GM19043 (cell line): ENCODE results near the gene AK8.

Experiments used
- ATAC-seq: cut with Tn5 transposase; IDR thresholded peaks from one replicate; pipeline ENCODE4 v1.9.1; 2021; ENCODE audit warnings: low read depth; ENCODE audit not compliant: unreplicated experiment

Gene AK8, protein sequence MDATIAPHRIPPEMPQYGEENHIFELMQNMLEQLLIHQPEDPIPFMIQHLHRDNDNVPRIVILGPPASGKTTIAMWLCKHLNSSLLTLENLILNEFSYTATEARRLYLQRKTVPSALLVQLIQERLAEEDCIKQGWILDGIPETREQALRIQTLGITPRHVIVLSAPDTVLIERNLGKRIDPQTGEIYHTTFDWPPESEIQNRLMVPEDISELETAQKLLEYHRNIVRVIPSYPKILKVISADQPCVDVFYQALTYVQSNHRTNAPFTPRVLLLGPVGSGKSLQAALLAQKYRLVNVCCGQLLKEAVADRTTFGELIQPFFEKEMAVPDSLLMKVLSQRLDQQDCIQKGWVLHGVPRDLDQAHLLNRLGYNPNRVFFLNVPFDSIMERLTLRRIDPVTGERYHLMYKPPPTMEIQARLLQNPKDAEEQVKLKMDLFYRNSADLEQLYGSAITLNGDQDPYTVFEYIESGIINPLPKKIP

DNA sequence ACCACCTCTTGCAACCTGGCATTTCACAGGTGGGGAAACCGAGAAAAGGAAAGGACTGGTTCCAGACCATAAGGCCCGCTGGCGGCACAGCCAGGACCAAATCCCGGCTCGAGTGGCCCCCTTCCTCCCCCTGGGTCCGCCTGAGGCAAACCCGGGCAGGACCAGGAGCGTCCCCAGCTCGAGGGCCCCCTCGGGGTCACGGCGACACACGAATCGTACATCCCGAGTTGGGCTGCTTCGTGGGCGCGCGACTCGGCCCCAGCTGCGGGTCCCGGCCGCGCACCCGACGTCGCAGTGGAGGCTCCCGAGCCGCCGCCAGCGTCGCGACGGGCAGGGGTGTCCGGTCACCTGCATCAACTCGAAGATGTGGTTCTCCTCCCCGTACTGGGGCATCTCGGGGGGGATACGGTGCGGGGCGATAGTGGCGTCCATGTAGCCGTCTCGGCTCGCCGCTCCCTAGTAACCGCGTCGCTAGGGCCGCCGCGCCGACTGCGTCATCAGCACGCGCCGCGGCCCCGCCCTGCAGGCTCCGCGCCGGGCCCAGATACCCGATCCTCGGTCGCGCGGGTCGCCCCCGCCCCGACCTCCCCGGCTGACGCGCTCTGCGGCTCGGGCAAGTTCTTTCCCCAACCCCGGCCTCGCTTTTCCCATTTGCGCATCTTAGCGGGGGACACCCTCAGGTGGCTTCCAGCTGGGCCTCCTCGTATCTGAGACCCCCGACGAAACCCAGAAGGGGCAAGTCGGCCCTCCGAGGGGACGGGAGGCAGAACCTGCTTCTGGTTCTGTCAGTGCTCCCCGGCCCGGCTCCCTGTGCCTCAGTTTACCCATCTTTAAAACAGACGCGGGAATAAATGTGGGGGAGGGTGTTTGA lies at the start of gene AK8:
Gene AK8 (minus strand): TSS at position 461 of the 871 bp plus-strand sequence. CDS start 29 bp downstream, at position 432.
- ATAC-seq = no peak

DNA sequence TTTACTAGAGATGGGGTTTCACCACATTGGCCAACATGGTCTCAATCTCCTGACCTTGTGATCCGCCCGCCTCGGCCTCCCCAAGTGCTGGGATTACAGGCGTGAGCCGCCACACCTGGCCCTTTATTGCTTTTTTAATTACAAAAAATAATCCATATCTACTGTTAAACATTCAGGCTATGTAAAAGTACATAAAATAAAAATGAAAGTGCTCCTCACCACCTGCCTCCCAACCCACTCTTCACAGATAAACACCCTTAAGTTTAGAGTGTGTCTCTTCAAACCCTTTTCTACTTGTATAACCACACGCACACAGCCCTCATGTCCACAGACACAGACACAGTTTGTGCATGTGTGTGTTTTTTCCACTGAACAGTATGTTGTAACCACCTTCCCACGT lies 49.6 kb upstream of the AK8 start:
- ATAC-seq = no peak

DNA sequence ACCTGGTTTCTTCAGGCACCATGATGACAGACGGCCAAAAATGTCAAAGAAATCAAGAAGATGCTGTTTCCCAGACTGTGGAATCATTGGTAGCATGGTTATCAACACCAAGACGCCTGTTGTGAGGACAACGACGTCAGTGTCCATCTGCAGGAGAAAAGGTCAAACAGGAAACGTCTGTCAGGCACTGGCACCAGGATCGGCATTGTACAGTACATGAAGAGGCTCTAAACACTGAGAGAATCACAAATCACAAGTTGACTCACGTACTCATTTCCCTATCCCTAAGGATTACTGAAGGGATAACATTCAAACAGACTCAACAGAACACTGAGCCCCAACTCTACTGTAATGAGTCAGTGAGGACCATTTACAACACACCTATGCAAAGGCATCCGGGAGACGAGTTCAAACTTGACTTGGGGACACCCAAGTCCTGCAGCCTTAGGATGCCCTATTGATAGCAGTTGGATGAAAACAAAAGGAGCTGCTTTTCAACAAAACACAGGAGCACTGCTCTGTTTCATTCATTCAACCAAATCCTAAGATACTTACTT lies 45.3 kb upstream of the AK8 start:
- ATAC-seq = no peak

DNA sequence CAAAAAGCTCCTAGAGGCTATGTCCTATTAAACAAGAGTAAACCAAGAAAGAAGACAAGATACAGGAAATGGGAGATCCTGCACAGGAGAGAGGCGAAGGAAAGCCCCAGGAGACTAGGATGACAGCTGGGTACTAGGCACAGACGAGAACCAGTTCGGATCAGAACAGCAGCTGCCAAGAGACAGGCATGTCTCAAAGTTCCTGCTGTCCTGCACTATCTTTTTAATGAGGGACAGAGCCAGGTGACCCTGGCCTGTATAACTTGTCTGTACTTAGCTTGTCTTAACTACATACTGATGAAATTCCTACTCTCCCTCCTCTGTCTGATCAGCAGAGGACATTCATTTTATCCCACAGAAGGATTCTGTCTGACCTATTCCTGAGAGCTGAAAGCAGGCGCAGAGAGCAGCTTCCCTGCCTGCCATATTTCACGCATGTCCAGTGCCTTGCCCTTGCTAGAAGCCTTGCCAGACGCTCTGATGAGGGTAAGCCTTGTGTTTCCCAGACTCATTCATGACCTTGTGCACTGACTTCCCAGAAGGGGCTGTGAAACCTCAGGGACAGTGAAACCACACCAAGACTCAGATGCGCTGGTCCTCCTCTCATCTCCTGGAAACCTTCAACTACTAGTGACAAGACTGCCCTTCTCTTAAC lies 41.7 kb upstream of the AK8 start:
- ATAC-seq = no peak

DNA sequence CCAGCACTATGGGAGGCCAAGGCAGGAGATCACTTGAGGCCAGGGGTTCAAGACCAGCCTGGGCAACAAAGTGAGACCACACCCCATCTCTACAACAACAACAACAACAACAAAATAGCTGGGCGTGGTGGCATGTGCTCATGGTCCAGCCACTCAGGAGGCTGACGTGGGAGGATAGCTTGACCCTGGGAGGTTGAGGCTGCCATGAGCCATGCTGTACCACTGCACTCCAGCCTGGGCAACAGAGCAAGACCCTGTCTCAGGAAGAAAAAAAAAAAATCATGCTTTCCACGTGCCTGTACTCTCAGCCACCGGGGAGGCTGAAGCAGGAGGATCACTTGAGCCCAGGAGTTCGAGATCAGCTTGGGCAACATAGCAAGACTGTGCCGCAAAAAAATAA lies 36.8 kb upstream of the AK8 start:
- no peak for ATAC-seq

DNA sequence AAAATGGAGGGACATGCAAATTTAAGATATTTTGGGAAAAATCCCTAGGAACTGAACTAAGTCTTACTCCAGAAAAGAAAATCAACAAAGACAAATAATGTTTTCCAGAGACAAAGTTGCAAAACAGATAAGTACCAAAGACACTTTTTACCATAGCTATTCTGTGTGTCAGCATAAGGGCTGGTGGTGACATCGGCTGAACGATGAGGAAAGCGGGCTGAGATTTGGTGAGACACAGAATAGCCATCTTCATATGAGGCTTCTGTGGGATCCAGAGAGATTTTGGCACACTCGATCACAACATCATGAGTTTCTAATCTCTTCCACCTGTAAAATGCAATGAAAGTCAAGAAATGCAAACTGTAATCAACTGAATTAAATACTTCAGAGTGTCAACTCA lies 34.0 kb upstream of the AK8 start:
- ATAC-seq = no peak

DNA sequence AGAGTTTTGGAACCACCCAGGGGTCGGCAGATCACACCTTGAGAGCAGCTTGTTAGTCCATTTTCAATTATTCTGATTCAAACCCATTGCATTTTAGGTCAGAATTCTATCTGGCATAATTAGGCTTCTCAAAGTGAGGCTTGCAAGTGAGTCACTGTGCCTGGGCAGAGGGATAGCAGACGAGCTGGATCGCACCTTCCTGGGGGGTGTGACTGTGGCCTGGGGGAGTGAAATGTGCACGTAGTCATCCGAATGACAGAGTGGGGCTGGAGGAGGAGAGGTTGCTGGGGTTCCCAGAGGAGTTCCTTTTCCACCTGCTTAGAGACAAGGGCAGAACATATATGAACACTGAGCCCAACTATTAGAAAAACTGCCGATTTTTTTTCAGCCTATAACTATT lies 32.3 kb upstream of the AK8 start:
- ATAC-seq = no peak

DNA sequence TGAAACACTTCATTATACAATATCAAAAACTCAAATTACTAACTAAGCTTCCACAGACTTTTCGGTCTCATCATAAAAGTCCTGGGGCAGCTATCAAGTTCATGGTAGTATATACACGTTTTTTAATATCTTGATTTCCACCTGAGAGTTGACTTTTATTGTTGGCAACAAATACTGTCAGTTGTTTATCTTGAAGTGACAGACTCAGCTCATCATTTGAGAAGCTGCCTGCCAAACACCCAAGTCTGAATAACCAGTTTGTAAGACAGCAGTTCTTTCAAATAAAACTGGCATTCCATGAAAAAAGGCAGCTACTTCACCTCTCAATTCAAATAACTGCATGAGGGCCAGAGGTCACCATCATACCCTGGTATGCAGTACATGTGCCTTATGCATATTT lies 31.2 kb upstream of the AK8 start:
- no peak for ATAC-seq

DNA sequence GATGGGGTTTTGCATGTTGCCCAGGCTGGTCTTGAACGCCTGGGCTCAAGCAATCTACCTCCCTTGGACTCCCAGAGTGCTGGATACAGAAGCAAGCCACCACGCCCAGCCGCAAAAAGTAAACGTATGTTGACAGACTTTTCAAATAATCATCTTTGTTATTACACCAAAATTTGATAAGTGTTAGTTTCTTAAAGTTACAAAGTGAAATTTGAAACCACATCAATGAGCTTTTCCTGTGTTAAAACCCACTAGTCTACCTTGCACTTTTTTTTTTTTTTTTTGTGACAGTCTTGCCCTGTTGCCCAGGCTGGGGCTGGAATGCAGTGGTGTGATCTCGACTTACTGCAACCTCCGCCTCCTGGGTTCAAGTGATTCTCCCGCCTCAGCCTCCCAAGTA lies 30.6 kb upstream of the AK8 start:
- ATAC-seq = no peak

DNA sequence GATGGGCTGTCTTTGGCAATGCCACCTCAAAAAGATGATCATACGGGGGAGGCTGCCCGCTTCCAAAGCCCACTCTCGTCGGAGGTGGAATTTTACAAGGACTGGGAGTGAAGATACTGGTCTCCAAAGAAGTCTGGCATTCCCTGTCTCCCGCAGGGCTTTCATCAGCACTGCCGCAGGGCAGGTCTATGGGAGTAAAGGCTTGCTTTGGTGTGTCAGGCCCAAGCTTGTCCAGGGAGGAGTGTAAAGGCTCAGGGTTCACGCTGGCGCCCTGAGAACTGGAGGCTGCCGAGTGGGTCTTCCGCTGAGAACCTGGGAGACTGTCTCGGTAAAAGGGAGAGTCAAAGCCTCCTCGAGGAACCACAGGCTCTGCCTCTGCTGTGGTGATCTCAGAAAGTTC lies 27.6 kb upstream of the AK8 start:
- no peak for ATAC-seq

DNA sequence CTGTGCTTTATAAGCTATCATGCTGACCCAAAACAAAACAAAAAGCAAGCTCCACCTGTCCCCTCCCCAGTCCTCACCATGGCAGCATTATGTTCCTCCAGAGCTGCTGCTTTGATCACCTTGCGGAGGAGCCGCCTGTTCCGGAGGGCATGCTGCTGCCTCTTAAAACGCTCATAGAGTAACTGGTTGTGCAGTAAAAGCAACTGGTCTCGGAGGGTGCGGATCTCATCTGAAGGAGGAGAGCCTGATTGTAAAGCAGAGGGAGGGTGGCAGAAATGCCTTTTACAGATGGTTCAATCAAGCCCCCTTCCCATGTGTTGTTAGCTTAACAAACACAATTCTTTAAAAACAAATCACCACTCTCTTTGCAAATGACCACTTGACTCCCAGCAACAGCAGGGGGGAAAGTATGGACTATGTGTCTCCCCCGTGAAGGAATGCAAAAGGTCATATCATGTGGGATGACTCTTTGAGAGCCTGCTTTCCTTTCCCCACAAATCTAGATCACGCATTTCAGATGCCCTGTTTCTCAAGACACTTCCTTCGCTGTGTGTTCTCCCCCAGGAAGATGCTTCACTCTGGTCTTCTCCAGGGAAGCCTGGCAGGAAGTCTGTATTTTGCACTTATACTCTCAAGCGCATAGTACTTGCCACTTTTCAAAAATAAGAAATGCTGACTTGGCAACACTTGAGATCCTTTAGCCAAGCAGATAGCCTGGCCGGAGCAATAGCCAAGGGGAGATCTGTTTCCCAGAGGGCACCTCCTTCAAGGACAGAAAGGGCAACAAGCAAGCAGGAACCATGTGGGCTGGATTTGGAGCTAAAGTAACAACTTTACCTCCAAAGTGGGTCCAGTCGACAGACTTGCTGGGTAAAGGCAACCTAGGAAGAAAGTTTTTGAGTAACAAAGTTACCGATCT lies 25.7 kb upstream of the AK8 start:
- ATAC-seq = no peak

DNA sequence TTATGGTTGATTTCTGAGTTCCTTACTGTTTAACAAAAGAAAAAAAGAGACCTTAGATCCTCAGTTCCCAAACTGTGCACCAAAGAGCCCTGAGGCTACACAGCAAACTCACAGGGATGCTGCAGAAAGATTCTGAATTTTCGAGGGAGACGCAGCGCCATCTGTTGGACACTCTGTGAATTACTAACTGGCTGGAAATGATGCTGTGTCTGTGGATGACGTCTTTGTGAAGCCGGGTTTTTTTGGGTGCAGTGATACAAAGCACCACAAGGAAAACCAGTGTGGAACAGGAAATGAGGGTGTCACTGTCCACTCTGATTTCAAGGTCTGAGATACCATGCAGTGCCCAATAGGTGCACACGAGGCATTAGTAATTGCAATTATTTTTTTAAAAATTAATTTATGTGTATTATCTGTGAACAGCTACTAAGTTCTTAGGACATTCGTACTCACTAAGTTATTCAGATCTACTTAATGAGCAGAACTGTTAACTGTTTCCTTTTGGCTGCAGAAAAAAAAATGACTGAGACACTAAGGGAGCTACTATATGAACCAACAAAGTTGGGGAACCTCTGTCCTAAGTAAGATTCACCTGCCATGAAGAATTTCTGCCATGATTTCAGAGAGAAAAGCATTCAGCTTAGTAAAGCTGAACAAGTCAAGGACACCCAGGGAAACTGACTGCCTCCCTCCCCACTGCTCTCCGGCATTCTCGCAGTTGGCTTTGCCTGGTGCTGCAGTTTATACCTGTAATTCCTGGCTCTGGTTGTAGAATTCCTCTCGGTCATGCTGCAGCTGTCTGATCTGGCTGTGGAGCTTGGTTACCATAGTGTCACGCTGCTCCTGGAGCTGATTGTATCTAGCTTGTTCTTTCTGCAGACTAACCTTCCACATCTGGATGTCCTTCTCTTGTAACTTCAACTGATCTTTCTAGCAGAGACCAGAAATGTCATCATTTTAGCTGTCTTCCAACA lies 24.1 kb upstream of the AK8 start:
- ATAC-seq = no peak

DNA sequence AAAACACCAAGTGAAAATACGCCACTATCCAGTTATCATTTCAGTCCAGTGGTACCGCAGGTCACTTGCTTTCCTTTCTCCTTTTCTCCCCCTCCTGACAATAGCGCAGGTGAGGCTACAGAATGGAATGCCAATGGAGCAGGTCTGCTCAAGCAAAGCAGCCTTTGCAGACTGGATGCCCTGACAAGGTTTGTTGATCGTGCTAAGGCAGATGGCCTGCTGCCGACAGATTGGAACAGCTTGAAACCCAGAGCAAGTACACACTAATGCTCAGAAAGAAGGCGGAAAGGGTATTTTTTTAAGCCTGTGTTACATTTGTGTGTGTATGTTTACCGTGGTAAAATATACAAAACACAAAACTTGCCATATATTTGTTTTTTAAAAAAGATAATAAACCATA lies 20.0 kb upstream of the AK8 start:
- ATAC-seq = no peak

DNA sequence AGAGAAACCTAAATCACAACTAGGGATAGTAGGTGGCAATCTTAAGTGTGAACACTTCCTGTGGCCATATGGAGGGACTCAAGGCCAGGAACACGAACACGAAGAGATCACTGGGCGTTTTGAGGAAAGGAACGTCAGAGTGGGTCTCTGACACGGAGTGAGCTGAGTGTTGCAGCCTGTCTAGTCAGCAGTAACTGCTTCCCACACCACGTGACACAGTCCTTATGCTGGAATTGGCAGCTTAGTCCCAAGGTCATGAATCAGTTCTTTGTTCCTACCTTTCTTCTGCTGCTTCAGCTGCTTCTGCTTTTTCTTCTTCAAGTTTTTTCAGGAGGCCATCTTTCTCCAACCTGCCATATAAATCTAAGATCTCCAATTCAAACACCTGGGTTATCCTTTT lies 18.8 kb upstream of the AK8 start:
- ATAC-seq = no peak

DNA sequence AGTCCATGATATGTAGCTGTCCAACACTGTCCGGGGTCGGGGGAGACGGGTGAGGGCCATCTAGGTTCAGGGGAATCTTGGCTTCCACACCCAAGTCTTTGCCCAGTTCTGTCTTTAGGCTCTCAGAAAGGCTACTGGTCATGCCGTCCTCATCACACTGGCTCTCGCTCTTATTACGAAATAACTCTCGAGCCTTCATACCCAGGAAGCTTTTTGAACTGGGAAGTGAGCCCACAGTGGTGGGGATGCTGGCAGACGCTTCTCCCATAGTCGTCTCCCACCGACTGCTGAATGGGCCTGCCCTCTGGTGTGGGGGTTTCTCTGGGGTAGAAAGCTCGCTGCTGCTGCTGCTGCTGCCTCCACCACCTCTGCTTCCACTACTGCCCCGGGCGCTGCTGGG lies 18.2 kb upstream of the AK8 start:
- no peak for ATAC-seq

DNA sequence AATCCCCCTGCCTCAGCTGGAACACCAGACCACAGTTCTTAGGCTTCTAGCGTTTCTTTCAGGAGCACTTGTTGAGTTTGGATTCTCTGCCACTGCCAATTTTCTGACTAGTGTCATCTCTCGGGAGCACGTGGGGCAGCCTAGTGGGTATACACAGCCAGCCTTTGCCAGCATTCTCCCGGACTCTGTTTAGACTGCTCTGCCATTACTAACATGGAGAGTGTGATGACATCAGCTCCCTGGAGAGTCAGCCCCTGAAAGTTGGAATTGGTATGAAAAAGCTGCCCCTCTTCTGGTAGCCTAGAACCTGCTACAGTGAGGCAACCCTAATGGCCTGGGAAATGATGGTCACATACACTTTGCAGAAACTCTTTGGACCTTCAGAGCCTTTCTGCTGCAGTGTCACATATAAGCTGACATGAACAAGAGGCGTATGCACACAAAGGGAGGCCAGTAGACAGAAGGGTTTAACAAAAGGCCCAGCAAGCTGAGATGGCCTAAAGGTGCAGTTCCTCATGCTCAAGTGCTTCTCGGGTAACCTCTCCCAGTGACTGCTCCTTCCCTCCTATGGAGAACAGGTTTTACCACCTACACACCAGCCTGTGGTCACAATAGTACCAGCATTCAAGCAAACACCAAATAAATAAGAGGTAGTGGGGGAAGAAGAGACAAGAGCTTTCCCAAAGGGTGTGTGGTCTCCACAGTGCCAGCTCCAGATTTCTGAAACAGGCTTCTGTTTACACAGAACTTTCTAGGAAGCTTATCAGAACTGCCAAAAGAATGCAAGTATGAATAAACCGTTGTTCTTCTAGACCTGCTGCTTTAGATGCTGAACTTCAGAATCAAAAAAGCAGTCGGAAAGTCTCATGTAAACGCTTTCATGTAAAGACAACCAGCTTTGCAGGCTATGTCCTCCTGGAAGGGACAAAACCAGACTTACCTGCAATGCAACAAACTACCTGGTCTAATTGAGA lies 17.1 kb upstream of the AK8 start:
- no peak for ATAC-seq

DNA sequence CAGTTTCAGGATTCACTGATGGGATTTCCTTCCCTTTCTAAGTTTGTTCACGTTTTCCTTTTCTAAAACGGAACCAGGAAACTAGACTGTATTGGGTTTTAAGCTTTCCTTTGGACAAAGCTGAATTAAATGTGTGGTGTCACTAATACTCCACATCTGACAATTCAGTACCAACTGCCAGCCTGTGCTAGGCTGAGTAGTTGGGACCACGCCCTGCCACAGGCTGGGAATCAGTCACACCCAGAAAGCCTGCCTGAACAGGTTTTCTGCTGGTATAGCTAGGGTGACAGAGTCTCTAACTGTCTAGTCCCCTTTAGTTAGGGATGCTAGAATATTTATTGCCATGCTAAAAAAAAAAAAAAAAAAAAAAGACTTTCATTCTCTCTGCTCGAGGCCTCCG lies 16.3 kb upstream of the AK8 start:
- ATAC-seq = no peak

DNA sequence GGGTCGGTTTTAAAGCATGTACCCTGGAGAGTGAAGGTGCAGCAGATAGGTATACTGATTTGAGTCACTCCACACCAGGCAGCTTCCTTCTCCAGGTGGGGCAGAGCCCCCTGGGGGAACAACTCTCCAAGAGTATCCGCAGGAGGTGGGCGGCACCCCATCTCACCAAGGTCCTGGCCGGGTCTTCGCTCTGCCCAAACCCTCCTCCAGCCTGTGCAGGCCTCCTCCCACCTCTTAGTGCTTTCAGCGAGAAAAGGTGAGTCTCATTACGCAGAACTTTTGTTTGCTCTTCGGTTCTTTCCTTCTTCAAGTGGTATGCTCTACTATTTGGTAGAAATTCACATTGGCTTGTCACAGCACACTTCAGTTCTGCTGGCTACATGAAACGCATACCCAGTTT lies 14.3 kb upstream of the AK8 start:
- no peak for ATAC-seq
